ENCODE measurements around the gene DNAH2.

DNA sequence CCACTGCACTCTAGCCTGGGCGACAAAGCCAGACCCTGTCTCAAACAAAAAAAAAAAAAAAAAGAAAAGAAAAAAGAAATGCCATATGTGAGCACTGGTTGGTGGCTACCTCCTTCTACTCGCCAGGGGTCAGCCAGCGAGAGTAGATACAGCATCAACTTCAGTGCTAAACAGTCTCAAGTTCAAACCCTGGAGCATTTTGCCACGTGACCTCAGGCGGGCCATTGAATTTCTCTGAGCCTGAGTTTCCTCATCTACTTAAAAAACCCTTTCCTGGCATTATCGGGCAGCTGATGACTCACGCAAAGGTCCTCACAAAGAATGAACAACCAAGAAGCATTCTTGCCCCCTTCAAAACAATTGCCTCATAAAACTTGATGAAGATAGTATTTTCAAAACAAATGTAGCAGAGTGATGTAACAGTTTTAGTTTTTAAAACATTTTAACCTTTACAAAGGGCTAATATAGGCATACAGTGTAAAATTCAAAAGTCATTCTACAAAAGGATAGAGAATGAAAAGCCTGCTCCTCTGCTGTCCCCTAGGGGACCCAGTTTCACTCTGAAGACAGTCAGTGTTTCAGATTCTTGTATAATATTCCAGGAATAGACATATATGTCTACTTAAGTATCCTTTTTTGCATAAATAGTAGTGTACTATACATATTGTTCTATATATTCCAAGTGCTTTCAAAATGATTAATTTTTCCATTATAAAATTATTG, 28.4 kb downstream of the DNAH2 start:
- TF ChIP-seq, protein P1, sequence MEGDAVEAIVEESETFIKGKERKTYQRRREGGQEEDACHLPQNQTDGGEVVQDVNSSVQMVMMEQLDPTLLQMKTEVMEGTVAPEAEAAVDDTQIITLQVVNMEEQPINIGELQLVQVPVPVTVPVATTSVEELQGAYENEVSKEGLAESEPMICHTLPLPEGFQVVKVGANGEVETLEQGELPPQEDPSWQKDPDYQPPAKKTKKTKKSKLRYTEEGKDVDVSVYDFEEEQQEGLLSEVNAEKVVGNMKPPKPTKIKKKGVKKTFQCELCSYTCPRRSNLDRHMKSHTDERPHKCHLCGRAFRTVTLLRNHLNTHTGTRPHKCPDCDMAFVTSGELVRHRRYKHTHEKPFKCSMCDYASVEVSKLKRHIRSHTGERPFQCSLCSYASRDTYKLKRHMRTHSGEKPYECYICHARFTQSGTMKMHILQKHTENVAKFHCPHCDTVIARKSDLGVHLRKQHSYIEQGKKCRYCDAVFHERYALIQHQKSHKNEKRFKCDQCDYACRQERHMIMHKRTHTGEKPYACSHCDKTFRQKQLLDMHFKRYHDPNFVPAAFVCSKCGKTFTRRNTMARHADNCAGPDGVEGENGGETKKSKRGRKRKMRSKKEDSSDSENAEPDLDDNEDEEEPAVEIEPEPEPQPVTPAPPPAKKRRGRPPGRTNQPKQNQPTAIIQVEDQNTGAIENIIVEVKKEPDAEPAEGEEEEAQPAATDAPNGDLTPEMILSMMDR (IDR thresholded peaks at IDR 0.05; ENCODE audit: low read length): no peak
- TF ChIP-seq EZH2 (IDR thresholded peaks at IDR 0.05; ENCODE audit: borderline replicate concordance, low read length): no peak
